HG03457 (cell line): ENCODE data around the gene SECISBP2.
"Not testable (repeated sequence)": the region's sequence is repeated elsewhere in the genome, so short reads cannot be mapped to it uniquely, and the experiment has no call there.

Source experiments
- ATAC-seq: cut with Tn5 transposase; IDR thresholded peaks from one replicate; pipeline ENCODE4 v1.9.1; 2021; ENCODE audit warnings: moderate number of reproducible peaks; ENCODE audit not compliant: unreplicated experiment

Gene SECISBP2

DNA sequence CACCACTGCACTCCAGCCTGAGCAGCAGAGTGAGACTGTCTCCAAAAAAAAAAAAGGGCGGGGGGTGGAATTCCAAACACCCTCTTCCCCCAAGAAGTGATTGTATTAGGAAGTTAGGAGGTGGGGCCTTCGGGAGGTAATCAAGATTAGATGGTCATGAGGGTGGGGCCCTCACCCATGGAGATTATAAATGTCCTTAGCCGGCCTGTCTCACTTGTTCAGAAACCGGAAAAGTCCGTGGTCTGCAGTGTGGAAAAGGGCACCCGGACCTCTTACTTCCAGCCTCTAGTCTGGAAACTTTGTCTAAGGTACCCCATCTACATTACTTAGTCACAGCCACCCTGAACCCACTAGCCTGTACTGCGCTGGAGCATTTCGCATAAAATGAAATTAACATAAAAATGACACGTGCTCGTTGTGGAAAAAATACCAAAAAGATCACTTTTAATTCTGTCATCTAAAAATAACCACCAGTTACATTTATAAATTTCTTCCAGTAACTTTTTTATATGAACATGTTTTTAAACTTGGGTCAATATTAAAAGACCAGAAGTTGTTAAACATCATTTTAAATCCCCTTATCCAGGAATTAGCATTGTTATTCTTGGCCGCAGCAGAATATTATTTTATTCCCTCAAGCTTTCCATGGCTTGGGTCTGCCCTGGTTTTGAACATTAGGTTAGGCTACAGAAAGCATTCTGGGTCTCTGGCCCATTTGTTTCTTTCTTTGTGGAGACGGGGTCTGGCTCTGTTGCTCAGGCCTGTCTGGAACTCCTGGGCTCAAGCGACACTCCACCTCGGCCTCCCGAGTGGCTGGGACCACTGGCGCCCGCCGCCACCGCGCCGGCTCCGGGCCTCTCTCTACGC, 8.5 kb upstream of the SECISBP2 start:
- no peak for ATAC-seq

DNA sequence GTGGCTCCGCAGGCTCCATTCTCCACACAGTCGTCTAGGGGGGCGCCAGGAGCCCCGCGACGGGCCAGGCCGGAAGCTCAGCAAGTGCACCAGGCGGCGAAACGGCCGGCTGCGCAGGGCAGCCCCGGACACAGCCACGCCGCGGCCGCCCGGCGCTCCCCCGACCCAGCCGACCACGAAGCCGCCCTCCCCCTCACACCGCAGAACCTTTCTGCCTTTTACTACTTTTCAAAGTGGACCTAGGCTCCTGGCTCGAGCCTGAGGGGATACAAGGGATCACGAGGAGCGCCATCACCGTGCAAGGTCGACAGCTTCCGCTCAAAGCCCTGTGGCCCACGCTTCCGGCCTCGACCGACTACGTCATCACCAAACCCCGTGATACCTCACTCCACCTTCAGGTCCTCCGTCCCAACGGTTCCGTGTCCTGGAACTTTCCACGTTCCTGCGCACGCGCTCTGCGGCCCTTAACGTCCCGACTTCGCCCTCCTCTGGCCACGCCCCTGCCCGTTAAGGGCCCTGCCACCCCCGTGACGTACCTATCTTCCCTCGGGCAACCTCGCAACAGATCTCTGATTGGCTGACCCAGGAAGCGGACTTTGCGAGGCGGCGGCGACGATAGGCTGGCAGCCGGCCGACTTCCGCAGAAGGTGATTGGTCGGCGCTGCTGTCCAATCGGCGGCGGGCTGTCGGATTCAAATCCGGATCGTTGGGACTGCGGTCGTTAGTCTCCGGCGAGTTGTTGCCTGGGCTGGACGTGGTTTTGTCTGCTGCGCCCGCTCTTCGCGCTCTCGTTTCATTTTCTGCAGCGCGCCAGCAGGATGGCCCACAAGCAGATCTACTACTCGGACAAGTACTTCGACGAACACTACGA, 7.6 kb upstream of the SECISBP2 start, which contains the start of gene CKS2:
Gene CKS2, plus strand, starts transcription at position 721 of the 871 bp plus-strand sequence. Its CDS starts 98 bp downstream, at position 819.
- ATAC-seq, result peak; percentile 86

DNA sequence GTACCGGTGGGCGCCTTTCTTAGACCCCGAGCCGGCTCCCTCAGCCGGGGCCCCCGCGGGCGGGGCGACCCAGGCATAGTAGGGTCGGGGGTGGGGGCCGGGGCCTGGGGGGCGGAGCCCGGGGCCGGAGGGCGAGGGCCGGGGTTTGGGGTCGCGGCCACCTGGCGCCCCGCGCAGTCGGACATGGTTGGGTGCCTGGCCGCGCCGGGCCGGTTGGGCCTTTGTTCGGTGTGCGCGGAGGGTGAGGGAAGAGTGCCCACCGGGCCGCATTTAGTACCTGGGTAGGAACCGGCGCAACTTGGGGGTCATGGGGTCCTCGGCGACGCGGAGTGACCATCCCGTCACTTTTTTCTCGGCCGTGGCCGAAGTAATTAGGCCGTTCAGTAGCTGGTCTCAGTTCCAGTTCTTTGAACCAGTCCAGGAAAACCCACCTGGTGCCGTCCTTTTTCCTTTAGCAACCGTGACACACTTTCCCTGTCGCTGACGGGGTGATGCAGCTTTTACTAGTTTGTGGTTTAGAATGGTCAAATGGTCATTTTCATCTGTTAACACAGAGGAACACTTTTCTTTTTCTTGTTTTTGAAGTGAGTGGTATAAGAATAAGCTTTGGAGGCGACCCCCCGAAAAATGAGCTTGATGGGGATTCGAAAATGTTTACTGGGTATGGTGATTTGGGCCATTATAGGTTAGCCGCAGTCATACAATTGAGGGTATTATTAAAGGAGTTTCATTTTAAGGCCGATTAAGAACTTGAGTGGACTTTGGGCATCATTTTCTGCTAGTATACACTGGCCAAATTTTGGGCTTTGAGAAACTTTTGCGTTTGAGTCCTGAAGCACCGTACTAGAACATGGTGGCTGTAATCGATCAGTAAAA, 6.7 kb upstream of the SECISBP2 start:
- ATAC-seq, result peak; percentile 2

GRCh38 chr9:89312222-89312571, 6.1 kb upstream of the SECISBP2 start:
- no peak for ATAC-seq

GRCh38 chr9:89313842-89314241, 4.5 kb upstream of the SECISBP2 start:
- no peak for ATAC-seq

DNA sequence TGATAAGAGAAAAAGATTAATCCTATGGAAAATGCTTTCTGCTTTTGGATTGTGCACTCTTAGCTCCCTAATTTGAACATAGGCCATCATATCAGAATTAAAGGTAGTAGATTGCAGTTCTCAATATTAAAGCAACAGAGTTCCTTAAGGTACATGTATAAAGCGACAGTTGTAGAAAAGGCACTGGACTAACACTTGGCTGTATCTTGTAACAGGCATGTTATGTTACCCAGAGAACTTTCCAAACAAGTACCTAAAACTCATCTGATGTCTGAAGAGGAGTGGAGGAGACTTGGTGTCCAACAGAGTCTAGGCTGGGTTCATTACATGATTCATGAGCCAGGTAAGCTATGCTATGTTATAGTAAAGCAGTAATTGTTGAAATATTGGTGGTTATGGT, 3.3 kb upstream of the SECISBP2 start:
- ATAC-seq, result no peak

- ATAC-seq, result no peak
These were observed 2.8 kb upstream of the SECISBP2 start for GRCh38 chr9:89315482-89315881.

DNA sequence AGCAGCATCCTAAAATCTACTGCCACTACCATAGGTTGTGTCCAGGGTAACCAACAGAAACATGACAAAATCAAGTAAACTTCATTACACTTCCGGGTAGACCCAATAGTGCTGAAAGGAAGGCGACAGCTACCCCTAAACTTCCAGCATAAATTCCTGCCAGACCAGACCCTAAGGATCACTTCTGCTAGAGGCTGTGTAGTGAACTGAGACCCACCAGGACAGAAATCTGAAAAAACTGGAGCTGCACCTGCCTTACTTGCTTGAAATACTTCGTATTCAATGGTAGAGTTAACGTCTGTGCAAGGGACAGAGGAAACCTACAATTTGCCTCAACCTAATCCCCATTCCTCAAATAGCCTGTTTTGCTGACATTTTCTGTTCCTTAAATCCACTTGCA, 1.0 kb upstream of the SECISBP2 start:
- no peak for ATAC-seq

- ATAC-seq, result no peak
These were observed 960 bp downstream of the SECISBP2 start for GRCh38 chr9:89319015-89319905.

- no peak for ATAC-seq
These were observed 5.1 kb downstream of the SECISBP2 start for GRCh38 chr9:89323390-89323789.

DNA sequence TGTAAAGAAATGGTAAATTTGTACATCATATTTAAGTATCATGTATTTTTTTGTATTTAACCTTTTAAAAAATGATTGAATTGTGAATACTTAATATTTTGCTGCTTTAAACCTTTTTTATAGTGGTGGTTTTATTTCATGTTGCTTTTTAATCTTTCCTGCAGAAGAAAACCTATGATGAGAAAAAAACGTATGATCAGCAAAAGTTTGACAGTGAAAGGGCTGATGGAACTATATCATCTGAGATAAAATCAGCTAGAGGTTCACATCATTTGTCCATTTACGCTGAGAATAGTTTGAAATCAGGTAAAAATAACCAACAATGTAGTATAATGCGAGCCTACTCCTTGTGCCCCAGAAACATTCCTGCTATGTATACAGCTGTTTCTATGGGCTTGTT, 7.4 kb downstream of the SECISBP2 start:
- ATAC-seq, result no peak

- no peak for ATAC-seq
These were observed 9.8 kb downstream of the SECISBP2 start for GRCh38 chr9:89328064-89328463.

DNA sequence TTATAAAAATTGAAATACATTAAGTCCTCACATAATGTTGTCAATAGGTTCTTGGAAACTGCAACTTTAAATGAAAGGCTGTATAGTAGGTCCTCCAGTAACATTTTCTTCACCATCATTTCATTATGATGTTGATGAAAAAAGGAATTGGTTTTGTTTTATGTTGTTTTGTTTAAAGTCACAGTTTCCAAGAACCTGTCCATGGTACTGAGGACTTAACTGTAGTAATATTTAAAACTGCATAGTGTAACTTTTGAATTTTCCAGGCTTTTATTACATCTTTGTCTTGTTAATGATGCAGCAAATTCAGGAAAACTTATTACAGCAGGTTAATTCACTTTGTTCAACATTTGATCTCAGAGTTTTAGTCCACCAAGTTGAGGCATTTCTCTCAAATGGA, 11.6 kb downstream of the SECISBP2 start:
- no peak for ATAC-seq

DNA sequence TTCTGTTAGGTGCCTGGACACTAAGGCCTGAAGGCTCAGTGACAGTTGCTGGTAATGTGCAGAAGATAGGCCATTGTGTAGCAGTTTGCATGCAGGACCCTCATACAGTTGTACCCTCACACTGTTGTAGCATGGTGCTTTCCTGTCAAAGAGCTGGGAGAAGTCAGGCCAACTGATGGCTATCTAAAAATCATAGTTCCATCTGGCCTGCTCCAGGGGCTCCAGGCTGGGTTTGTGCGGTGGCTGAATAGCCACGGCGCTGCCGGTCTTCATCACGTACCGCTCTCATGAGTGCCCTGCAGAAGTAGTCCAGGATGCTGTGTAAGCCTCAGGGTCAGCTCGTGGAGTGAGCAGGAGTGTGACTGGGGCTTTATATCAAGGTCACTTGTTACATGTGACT, 12.2 kb downstream of the SECISBP2 start:
- ATAC-seq, result no peak

DNA sequence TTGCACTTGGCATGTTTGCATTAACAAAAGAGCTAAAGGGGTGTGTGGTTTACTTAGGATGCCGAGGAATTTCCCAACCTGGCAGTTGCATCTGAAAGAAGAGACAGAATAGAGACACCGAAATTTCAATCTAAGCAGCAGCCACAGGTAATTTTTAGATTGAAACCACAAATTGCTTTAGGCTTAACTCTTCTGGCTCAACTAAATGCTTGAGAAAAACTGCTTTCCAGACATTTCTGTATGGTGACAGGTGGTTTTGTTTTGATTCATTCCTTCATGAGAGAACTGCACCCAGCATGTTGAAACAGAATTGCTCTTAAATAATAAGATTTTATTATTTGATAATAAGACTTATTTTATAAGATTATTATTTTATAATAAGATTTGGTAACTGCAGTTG, 21.5 kb downstream of the SECISBP2 start:
- ATAC-seq, result no peak

DNA sequence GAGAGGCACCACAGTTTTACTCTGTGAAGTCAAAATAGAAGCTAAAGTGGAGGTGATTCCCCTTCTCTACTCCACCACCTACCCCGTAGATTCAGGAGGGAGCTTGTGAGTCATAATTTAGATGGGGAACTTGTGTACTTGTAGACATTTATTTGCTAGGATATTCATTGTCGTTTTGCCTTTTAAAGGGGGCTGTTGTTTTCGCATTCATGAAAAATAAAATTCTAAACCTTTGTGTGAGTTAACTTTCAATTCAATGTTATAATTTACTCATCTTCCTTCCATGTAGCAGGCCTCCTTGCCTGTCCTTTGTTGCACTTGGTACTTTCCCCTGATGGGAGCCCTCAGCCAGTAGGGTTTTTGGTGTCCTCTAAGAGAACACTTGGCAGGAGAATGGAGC, 22.0 kb downstream of the SECISBP2 start:
- no peak for ATAC-seq

DNA sequence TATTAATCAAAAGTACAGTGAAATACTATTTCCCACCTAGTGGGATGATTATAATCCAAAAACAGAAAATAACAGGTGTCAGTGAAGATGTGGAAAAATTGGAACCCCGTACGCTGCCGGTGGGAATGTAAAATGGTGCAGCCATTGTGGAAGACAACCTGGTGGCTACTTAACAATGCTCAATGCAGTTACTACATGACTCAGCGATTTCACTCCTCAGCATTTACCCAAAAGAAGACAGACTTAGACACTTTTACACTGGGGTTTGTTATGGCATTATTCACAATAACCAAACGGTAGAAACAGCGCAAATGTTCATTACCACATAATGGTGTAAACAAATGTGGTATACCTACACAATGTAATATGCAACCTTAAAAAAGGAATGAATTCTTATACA, 23.9 kb downstream of the SECISBP2 start:
- no peak for ATAC-seq

GRCh38 chr9:89342948-89343347, 24.6 kb downstream of the SECISBP2 start:
- no peak for ATAC-seq

DNA sequence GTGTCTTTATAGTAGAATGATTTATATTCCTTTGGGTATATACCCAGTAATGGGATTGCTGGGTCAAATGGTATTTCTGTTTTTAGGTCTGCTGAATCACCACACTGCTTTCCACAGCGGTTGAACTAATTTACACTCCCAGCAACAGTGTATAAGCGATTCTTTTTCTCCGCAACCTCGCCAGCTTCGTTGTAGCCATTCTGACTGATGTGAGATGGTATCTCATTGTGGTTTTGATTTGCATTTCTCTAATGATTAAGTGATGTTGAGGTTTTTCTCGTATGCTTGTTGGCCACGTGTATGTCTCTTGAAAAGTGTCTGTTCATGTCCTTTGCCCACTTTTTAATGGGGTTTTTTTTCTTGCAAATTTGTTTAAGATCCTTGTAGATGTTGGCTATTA, 25.5 kb downstream of the SECISBP2 start:
- ATAC-seq, result not testable (repeated sequence)

DNA sequence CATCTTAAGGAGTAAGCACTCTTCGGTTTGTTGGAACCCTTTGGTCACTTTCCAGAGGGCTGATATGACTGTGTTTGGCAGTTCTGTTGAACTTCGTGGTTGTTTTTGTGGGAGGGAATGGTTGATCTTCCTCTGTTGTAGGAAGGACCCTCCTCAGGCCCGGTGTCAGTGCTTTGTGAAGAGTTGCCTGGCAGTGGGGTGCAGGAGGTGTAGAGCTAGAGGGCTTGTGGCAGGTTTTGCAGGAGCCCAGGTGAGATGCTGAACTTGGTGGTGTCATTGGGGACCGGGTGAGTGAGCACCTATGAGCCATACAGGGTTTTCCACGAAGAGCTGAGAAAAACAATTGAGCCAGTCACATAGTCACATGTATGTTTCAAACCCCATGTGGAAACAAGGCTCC, 27.2 kb downstream of the SECISBP2 start:
- ATAC-seq, result no peak
